SU-DHL-6 (cell line): ENCODE data around the gene CHCHD3.

Source experiments
- EZH2phosphoT487 ChIP-seq: fragments of 200-600 bp; sonication (generic), shearing (Covaris generic); conservative IDR thresholded peaks from 2 replicates; pipeline ENCODE4 v1.6.1; 2018; ENCODE audit warnings: mild to moderate bottlenecking, antibody characterized with exemption, low read length, moderate library complexity, mixed read lengths
- TF ChIP-seq, protein P1 (sequence below): fragments of 200-600 bp; sonication (generic); IDR thresholded peaks from one replicate; pipeline ENCODE4 v1.5.1; 2017; ENCODE audit warnings: antibody characterized with exemption, mild to moderate bottlenecking, low read length, moderate library complexity; ENCODE audit not compliant: insufficient read depth, poor library complexity, severe bottlenecking

DNA sequence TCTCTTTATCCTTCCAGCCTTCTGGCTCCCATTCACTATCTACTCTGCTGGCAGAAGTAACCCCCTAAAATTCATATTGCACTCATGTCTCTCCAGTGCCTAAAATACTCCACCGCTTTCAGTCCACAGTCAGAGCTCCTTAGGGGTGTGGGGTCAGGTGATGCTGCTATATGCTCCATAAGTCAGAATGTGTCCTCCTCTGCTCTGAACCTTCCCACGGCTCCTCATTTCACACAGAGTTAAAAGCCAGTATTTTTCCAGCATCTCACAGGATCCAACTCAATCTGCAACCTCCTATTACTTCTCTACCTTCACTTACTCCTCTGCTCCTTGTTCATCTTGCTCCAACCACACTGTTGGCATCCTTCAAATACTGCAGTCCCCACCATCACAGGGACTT lies 31.1 kb upstream of the CHCHD3 start:
- TF ChIP-seq, protein P1, sequence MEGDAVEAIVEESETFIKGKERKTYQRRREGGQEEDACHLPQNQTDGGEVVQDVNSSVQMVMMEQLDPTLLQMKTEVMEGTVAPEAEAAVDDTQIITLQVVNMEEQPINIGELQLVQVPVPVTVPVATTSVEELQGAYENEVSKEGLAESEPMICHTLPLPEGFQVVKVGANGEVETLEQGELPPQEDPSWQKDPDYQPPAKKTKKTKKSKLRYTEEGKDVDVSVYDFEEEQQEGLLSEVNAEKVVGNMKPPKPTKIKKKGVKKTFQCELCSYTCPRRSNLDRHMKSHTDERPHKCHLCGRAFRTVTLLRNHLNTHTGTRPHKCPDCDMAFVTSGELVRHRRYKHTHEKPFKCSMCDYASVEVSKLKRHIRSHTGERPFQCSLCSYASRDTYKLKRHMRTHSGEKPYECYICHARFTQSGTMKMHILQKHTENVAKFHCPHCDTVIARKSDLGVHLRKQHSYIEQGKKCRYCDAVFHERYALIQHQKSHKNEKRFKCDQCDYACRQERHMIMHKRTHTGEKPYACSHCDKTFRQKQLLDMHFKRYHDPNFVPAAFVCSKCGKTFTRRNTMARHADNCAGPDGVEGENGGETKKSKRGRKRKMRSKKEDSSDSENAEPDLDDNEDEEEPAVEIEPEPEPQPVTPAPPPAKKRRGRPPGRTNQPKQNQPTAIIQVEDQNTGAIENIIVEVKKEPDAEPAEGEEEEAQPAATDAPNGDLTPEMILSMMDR: no peak
- no peak for TF ChIP-seq EZH2phosphoT487
